EL (cell line): ENCODE measurements around the gene CAND1.

Source experiments
- DNase-seq: peaks from one replicate; pipeline ENCODE4 v3.0.0-alpha.2; 2016

Gene CAND1

GRCh38 chr12:67268896-67269632 is at the start of gene CAND1:
Gene CAND1 (plus strand): TSS chr12:67269358. CDS start chr12:67269718, 360 bp downstream.
- peak; percentile 99 for DNase-seq

GRCh38 chr12:67220065-67220464 is 49.1 kb upstream of the CAND1 start:
- peak; percentile 2 for DNase-seq

GRCh38 chr12:67222302-67222701 is 46.9 kb upstream of the CAND1 start:
- DNase-seq = peak; percentile 15

GRCh38 chr12:67223225-67223624 is 45.9 kb upstream of the CAND1 start:
- no peak for DNase-seq

GRCh38 chr12:67237231-67237630 is 31.9 kb upstream of the CAND1 start:
- DNase-seq = no peak

GRCh38 chr12:67239061-67239460 is 30.1 kb upstream of the CAND1 start:
- DNase-seq = peak; percentile 34

- DNase-seq = peak; percentile 13
These were observed 27.7 kb upstream of the CAND1 start for GRCh38 chr12:67241482-67241881.

- DNase-seq = no peak
These were observed 25.9 kb upstream of the CAND1 start for GRCh38 chr12:67243260-67243659.

- DNase-seq = no peak
These were observed 23.6 kb upstream of the CAND1 start for GRCh38 chr12:67245571-67245970.

- DNase-seq = no peak
These were observed 18.1 kb upstream of the CAND1 start for GRCh38 chr12:67251012-67251411.

- no peak for DNase-seq
These were observed 14.7 kb upstream of the CAND1 start for GRCh38 chr12:67254372-67255026.

GRCh38 chr12:67256649-67257048 is 12.5 kb upstream of the CAND1 start:
- no peak for DNase-seq

GRCh38 chr12:67263471-67263870 is 5.7 kb upstream of the CAND1 start:
- DNase-seq = no peak

- peak; percentile 98 for DNase-seq
These were observed 743 bp upstream of the CAND1 start for GRCh38 chr12:67268335-67268895.

- peak; percentile 33 for DNase-seq
These were observed 745 bp downstream of the CAND1 start for GRCh38 chr12:67269633-67270573.

GRCh38 chr12:67270622-67271021 is 1.5 kb downstream of the CAND1 start:
- no peak for DNase-seq

- DNase-seq = peak; percentile 45
These were observed 2.8 kb downstream of the CAND1 start for GRCh38 chr12:67271976-67272375.

GRCh38 chr12:67274186-67274585 is 5.0 kb downstream of the CAND1 start:
- DNase-seq = no peak

- peak; percentile 24 for DNase-seq
These were observed 6.3 kb downstream of the CAND1 start for GRCh38 chr12:67275380-67275913.

GRCh38 chr12:67276421-67276820 is 7.3 kb downstream of the CAND1 start:
- peak; percentile 52 for DNase-seq

- DNase-seq = no peak
These were observed 10.5 kb downstream of the CAND1 start for GRCh38 chr12:67279637-67280036.

- no peak for DNase-seq
These were observed 10.9 kb downstream of the CAND1 start for GRCh38 chr12:67280088-67280487.

GRCh38 chr12:67280572-67280971 is 11.4 kb downstream of the CAND1 start:
- no peak for DNase-seq
